HG02884 (cell line): ENCODE data around the gene DEUP1.
"Not testable (repeated sequence)": the region's sequence is repeated elsewhere in the genome, so short reads cannot be mapped to it uniquely, and the experiment has no call there.

ENCODE experiments used
- ATAC-seq: cut with Tn5 transposase; IDR thresholded peaks from one replicate; pipeline ENCODE4 v1.9.1; 2021; ENCODE audit warnings: mild to moderate bottlenecking, moderate library complexity; ENCODE audit not compliant: unreplicated experiment

DEUP1 gene, protein sequence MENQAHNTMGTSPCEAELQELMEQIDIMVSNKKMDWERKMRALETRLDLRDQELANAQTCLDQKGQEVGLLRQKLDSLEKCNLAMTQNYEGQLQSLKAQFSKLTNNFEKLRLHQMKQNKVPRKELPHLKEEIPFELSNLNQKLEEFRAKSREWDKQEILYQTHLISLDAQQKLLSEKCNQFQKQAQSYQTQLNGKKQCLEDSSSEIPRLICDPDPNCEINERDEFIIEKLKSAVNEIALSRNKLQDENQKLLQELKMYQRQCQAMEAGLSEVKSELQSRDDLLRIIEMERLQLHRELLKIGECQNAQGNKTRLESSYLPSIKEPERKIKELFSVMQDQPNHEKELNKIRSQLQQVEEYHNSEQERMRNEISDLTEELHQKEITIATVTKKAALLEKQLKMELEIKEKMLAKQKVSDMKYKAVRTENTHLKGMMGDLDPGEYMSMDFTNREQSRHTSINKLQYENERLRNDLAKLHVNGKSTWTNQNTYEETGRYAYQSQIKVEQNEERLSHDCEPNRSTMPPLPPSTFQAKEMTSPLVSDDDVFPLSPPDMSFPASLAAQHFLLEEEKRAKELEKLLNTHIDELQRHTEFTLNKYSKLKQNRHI

DNA sequence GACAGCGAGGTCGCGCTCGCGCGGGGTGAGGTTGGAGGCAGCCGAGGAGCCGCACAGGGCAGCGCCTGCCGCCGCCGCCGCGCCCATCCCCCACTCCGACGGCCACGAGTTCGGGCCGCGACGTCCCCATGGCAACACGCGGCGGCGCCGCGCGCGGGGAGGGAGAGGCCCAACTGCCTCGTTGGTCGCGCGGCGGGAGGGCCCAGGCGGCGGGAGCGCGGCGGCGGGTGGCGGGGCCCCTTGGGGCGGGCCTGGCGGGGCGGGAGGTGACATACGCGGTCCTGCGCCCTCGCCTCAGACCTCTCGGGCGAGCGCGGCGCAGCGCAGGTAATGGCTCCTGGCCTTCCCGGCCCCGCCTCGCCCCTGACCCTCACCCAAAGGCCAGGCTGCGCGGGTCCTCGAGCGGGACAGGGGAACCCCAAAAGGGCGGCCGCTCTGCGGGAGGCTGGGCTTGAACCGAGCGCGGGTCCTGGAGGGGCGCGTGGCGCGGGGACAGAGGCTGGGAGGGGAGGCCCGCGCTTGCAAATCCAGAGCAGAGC lies at the start of gene DEUP1:
DEUP1 (plus strand) TSS at position 297 of the 539 bp plus-strand sequence. CDS start 1,518 bp downstream, outside the sequence.
- ATAC-seq: peak; percentile 53

GRCh38 chr11:93285430-93285829 lies 45.1 kb upstream of the DEUP1 start:
- no peak for ATAC-seq

GRCh38 chr11:93287434-93287833 lies 43.1 kb upstream of the DEUP1 start:
- ATAC-seq: no peak

GRCh38 chr11:93288079-93288478 lies 42.5 kb upstream of the DEUP1 start:
- no peak for ATAC-seq

DNA sequence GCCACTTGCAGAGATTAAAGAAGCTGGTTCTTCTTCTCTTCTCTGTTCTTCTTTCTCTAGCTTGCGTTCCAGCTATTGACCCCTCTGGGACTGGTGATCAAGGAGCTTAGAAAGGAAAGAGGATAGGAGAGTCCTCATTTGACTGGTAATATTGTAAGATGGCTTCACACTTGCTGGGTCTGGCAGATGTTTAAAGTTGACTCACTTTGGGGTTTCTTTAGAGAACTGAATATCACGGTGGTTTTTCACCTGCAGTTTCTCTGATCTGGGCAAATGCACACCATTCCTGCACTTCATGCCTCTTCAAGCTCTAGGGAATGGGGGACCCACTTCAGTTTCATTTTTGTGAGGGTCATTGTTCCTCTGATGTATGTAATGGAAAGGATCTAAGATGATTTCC lies 41.8 kb upstream of the DEUP1 start:
- ATAC-seq: peak; percentile 71

DNA sequence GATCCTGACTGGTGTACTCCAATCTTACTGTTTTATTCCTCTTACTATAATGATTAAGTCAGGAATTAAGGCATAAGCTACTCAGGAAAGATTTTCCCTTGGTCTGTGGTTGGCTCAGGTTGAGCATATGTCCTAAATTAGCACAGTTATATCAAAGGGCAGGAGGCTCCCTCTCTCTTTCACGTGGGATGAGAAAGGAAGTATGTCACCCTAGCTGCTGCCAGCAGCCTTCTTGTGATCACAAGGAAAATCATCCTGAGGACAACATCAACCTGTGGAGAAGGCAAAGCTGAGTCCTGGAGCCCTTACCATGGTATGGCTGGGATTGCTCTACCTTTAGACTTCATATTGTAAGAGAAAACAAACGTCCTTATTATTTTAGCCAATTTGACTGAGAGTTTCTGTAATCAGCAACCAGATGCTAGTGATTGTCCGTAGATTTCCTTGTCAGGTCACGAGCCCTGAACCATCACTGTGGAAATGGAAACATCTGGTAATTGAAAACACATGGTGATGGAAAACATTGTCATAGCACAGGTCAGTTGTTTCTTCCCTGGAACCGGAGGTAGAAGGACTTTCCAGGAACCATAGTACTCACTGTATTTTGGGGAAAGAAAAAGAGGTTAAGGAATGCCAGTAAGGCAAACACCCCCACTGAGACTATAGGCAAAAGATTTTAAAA lies 40.6 kb upstream of the DEUP1 start:
- ATAC-seq: no peak

- no peak for ATAC-seq
Measured at GRCh38 chr11:93291110-93291509, 39.4 kb upstream of the DEUP1 start.

- no peak for ATAC-seq
Measured at GRCh38 chr11:93291898-93292297, 38.6 kb upstream of the DEUP1 start.

DNA sequence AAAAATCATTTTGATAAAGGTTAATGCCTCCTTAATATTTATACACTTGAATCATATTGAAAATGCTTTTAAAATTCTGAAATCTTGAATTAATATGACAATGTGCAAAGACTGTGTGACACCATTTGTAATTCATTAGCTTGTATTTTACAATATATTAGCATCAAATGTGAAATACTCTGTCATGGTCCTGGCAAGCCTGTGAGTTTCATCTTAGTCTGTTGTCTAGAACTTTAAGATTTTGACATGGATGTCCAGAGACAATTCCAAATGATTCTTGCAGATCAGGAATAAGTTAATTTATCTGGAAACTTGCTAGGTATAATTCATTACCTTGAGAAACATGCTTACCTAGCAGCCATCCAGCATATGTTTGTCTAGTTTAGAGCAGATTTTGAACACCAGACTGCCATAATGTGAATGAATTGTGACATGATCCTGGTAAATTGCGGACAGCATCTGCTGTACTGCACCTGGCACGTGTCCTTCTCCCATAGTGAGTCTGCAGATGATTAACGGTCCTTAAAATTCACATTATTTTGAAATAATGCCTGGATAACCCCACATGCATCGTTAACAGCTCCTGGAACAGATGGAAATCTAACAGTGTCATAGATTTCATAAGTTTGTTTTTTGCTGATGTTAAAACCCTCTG lies 34.5 kb upstream of the DEUP1 start:
- no peak for ATAC-seq

- ATAC-seq: no peak
Measured at GRCh38 chr11:93303689-93304088, 26.9 kb upstream of the DEUP1 start.

DNA sequence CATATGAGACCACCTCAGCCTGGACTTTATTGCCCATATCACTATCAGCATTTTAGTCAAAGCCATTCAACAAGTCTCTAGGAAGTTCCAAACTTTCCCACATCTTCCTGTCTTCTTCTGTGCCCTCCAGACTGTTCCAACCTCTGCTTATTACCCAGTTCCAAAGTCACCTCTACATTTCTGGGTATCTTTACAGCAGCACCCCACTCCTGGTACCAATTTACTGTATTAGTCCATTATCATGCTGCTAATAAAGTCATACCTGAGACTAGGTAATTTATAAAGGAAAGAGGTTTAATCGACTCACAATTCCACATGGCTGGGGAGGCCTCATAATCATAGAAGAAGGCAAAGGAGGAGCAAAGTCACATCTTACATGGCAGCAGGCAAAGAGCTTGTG lies 16.1 kb upstream of the DEUP1 start:
- not testable (repeated sequence) for ATAC-seq

DNA sequence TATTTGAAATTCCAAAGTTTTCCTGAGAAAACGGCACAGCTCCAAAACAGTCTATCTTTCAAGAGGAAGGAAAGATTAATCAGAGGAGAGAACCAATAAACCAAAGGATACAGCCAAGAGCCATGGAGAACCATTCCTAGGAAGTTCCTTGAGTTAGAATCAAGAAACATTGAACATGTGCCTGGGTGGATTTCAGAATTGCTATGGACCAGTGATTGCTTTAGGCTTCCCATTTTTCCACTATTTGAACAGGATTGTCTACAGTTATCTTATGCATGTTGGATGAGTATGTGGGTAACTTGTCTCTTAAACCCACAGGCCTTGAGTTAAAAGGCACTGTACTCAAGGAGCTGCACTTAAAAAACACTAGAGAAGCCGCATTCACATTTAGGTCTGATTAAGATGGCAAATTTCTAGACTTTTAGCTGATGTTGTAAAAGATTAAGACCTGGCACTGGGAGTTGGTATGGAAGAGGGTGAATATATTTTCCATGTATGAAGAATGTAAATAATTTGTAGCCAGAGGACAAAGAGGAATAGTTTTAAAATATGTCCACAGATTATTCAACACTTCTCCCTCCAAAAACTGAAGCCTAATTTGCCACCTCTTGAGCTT lies 11.2 kb upstream of the DEUP1 start:
- no peak for ATAC-seq

DNA sequence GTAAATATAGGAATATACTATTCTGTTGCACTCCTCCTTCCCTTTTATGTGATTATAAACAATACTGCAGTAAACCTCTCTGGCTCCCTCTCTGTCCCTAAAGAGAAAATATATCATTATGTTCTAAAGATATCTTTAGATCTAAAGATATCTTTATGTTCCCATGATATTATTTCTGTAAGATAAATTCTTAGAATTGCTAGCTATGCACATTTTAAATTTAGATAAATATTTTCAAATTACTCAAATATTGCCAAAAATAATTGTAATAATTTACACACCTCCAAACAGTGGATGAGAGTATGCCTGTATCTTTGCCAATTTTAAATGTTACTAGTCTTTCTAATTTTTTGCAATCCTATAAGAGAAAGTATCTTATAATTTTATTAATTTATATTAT lies 10.3 kb upstream of the DEUP1 start:
- no peak for ATAC-seq

GRCh38 chr11:93322207-93322606 lies 8.3 kb upstream of the DEUP1 start:
- no peak for ATAC-seq

DNA sequence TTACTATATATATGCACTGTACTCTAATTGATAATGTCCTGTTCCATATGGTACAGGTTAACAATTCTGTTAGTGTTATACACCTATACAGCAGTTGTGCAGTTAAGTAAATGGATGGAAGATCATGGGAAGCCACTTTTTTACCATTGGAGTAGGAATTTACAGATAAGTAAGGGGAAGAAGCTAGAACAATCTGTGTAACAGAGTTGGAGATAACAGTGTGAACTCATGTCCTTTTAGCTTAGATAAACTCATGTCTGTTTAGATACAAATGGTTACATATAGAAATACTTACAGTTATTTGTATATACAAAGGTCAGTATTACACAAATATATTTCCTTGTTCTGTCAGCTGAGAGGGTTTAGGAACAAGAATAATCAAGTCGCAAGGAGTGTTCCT lies 6.8 kb upstream of the DEUP1 start:
- ATAC-seq: no peak

DNA sequence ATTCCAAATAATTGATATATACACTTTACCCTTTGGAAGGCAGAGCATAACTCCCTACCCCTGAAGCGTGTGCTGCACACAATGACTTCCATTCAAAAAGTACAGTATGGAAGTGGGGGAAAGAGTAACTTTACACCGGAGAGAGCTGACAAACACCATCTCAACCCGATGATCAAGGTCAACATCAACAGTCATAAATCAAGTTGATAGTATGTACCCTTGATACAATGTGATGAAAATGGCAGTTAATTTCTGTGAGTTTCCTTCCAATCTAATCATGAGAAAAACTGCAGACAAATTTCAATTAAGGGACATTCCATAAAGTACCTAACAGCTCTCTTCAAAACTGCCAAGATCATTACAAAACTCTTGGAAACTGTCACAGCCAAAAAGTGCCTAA lies 6.0 kb upstream of the DEUP1 start:
- ATAC-seq: no peak

- no peak for ATAC-seq
Measured at GRCh38 chr11:93326681-93327080, 3.9 kb upstream of the DEUP1 start.

- no peak for ATAC-seq
Measured at GRCh38 chr11:93329936-93330445, 551 bp upstream of the DEUP1 start.

GRCh38 chr11:93340223-93340622 lies 9.7 kb downstream of the DEUP1 start:
- no peak for ATAC-seq

DNA sequence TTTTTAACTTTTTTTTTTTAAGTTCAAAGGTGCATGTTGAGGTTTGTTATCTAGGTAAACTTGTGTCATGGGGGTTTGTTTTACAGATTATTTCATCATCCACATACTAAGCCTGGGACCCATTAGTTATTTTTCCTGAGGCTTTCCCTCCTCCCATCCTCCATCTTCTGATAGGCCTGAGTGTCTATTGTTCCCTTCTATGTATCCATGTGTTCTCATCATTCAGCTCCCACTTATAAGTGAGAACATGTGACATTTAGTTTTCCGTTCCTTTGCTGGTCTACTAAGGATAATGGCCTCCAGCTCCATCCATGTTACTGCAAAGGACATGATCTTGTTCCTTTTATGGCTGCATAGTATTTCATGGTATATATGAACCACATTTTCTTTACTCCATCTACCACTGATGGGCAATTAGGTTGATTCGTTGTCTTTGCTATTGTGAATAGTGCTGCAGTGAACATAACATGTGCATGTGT lies 14.4 kb downstream of the DEUP1 start:
- no peak for ATAC-seq
